H9 (cell line): Measurements from ENCODE around the gene EPHA4. TPM values are rescaled to one million over a fixed set of nuclear protein-coding genes. Genes with fewer than 3 reads are reported as not detected.

Source experiments
- DNase-seq: peaks from one replicate; pipeline ENCODE4 v3.0.0-alpha.2; 2017
- H2AFZ ChIP-seq: one replicate; pipeline ENCODE4 v1.6.1; 2013; ENCODE audit warnings: mild to moderate bottlenecking, low read length, control low read depth, moderate library complexity
- H2AK5ac ChIP-seq: 2 replicates; pipeline ENCODE4 v1.6.1; 2013; ENCODE audit warnings: low read length, control low read depth, mixed read lengths; ENCODE audit not compliant: insufficient read length
- H2BK120ac ChIP-seq: one replicate; pipeline ENCODE4 v1.6.1; 2013; ENCODE audit warnings: low read depth, mild to moderate bottlenecking, low read length, control low read depth, inconsistent platforms; ENCODE audit not compliant: poor library complexity, severe bottlenecking
- H2BK12ac ChIP-seq: 2 replicates; pipeline ENCODE4 v1.6.1; 2013; ENCODE audit warnings: low read length, control low read depth, mixed read lengths, low read depth; ENCODE audit not compliant: insufficient read length
- H2BK15ac ChIP-seq: 2 replicates; pipeline ENCODE4 v1.6.1; 2013; ENCODE audit warnings: low read depth, low read length, control low read depth
- H2BK20ac ChIP-seq: one replicate; pipeline ENCODE4 v1.6.1; 2013; ENCODE audit warnings: low read depth, mild to moderate bottlenecking, low read length, control low read depth, inconsistent platforms; ENCODE audit not compliant: poor library complexity, severe bottlenecking
- H2BK5ac ChIP-seq: 2 replicates; pipeline ENCODE4 v1.6.1; 2013; ENCODE audit warnings: low read length, control low read depth, mixed read lengths; ENCODE audit not compliant: insufficient read length
- H3K14ac ChIP-seq: 2 replicates; pipeline ENCODE4 v1.6.1; 2013; ENCODE audit warnings: low read length, control low read depth; ENCODE audit not compliant: insufficient read depth
- H3K18ac ChIP-seq: 2 replicates; pipeline ENCODE4 v1.6.1; 2013; ENCODE audit warnings: low read depth, mild to moderate bottlenecking, mixed read lengths, low read length, control low read depth; ENCODE audit not compliant: insufficient read length
- H3K23ac ChIP-seq: 2 replicates; pipeline ENCODE4 v1.6.1; 2013; ENCODE audit warnings: low read length, control low read depth, mixed read lengths, low read depth; ENCODE audit not compliant: insufficient read length
- H3K23me2 ChIP-seq: 2 replicates; pipeline ENCODE4 v1.6.1; 2013; ENCODE audit warnings: low read depth, mild to moderate bottlenecking, mixed read lengths, low read length, control low read depth; ENCODE audit not compliant: insufficient read length, poor library complexity, severe bottlenecking
- H3K27ac ChIP-seq: 2 replicates; pipeline ENCODE4 v1.5.1; 2013; ENCODE audit warnings: low read length, control low read depth, mixed read lengths, low read depth; ENCODE audit not compliant: insufficient read length
- H3K27me3 ChIP-seq: 2 replicates; pipeline ENCODE4 v1.6.1; 2013; ENCODE audit warnings: low read length, control low read depth, inconsistent platforms; ENCODE audit not compliant: insufficient read depth
- H3K4ac ChIP-seq: 2 replicates; pipeline ENCODE4 v1.6.1; 2013; ENCODE audit warnings: low read depth, mild to moderate bottlenecking, control low read depth, inconsistent platforms, low read length, moderate library complexity
- H3K4me1 ChIP-seq: 2 replicates; pipeline ENCODE4 v1.6.1; 2013; ENCODE audit warnings: low read length, control low read depth, inconsistent platforms; ENCODE audit not compliant: insufficient read depth
- H3K4me2 ChIP-seq: 2 replicates; pipeline ENCODE4 v1.6.1; 2013; ENCODE audit warnings: low read length, control low read depth, mixed read lengths; ENCODE audit not compliant: insufficient read length, insufficient read depth
- H3K56ac ChIP-seq: 2 replicates; pipeline ENCODE4 v1.6.1; 2013; ENCODE audit warnings: low read depth, mild to moderate bottlenecking, mixed read lengths, low read length, control low read depth; ENCODE audit not compliant: insufficient read length
- H3K79me1 ChIP-seq: 2 replicates; pipeline ENCODE4 v1.6.1; 2013; ENCODE audit warnings: low read depth, mild to moderate bottlenecking, moderate library complexity, low read length, control low read depth, inconsistent platforms; ENCODE audit not compliant: insufficient read depth, poor library complexity, severe bottlenecking
- H3K79me2 ChIP-seq: 2 replicates; pipeline ENCODE4 v1.6.1; 2013; ENCODE audit warnings: low read length, control low read depth, inconsistent platforms; ENCODE audit not compliant: insufficient read depth
- H3K9ac ChIP-seq: 2 replicates; pipeline ENCODE4 v1.6.1; 2013; ENCODE audit warnings: low read length, control low read depth, mixed read lengths; ENCODE audit not compliant: insufficient read length; ENCODE audit errors: extremely low read depth
- H3K9me3 ChIP-seq: one replicate; pipeline ENCODE4 v1.6.1; 2013; ENCODE audit warnings: low read depth, low read length, inconsistent platforms; ENCODE audit not compliant: control insufficient read depth
- H3T11ph ChIP-seq: one replicate; pipeline ENCODE4 v1.6.1; 2013; ENCODE audit warnings: mild to moderate bottlenecking, low read length, control low read depth, inconsistent platforms
- H4K20me1 ChIP-seq: one replicate; pipeline ENCODE4 v1.6.1; 2013; ENCODE audit not compliant: control insufficient read depth, insufficient read length, insufficient read depth
- H4K5ac ChIP-seq: 2 replicates; pipeline ENCODE4 v1.6.1; 2013; ENCODE audit warnings: low read depth, mild to moderate bottlenecking, mixed read lengths, low read length, control low read depth; ENCODE audit not compliant: insufficient read length
- H4K8ac ChIP-seq: replicated peaks from 2 replicates; pipeline ENCODE4 v1.6.1; 2013; ENCODE audit warnings: low read length, control low read depth, mixed read lengths, low read depth; ENCODE audit not compliant: insufficient read length
- H4K91ac ChIP-seq: 2 replicates; pipeline ENCODE4 v1.6.1; 2013; ENCODE audit warnings: low read depth, mild to moderate bottlenecking, moderate library complexity, mixed read lengths, low read length, control low read depth; ENCODE audit not compliant: insufficient read length
- H3K27ac Mint-ChIP-seq, 3 experiments: 2 replicates in 2 of 3; 3 replicates in 1 of 3; pipeline ENCODE4 v1.8.0; 2020 to 2021; ENCODE audit warnings: mixed read lengths in 3 of 3, mild to moderate bottlenecking in 1 of 3, moderate library complexity in 1 of 3
- H3K27me3 Mint-ChIP-seq: 2 replicates; pipeline ENCODE4 v1.8.0; 2021; ENCODE audit warnings: low read depth, mild to moderate bottlenecking, moderate library complexity, mixed read lengths
- H3K36me3 Mint-ChIP-seq, 3 experiments: 2 replicates in 2 of 3; 3 replicates in 1 of 3; pipeline ENCODE4 v1.8.0; 2020 to 2021; ENCODE audit warnings: low read depth in 3 of 3, mixed read lengths in 3 of 3; ENCODE audit not compliant: insufficient read depth in 1 of 3
- H3K4me1 Mint-ChIP-seq, 2 experiments: 2 replicates each; pipeline ENCODE4 v1.8.0; 2020; ENCODE audit warnings: mixed read lengths in 2 of 2
- H3K4me3 Mint-ChIP-seq, 2 experiments: 2 replicates in 1 of 2; 3 replicates in 1 of 2; pipeline ENCODE4 v1.8.0; 2020 to 2021; ENCODE audit warnings: mild to moderate bottlenecking in 2 of 2, mixed read lengths in 2 of 2, moderate library complexity in 1 of 2
- H3K9me3 Mint-ChIP-seq, 2 experiments: 2 replicates in 1 of 2; 3 replicates in 1 of 2; pipeline ENCODE4 v1.8.0; 2020; ENCODE audit warnings: mild to moderate bottlenecking in 2 of 2, mixed read lengths in 2 of 2, moderate library complexity in 1 of 2
- WGBS: extraction: QIAGEN DNeasy Blood & Tissue Kit; methylation state at CpG from one replicate; pipeline ENCODE4 v1.1.7; 2013; ENCODE audit warnings: missing lambda C conversion rate, low lambda C conversion rate, mixed read lengths; ENCODE audit not compliant: insufficient read length; ENCODE audit errors: extremely low coverage; 5-methylcytosine and 5-hydroxymethylcytosine counted together
- total RNA-seq: library from RNA; stranded (reverse); gene quantifications from 2 replicates; pipeline ENCODE4 v1.2.1, GENCODE V29; 2021
- TF ChIP-seq, protein P1 (sequence below): fragments of 200-600 bp; sonication (generic); conservative IDR thresholded peaks from 3 replicates; pipeline ENCODE4 v1.8.0; 2021; ENCODE audit warnings: antibody characterized with exemption, mild to moderate bottlenecking

The EPHA4 gene
- total RNA-seq, 1 experiment from 2014 or later, result 25.1 TPM

GRCh38 chr2:221612161-221612560 is 40.1 kb upstream of the EPHA4 start:
- H3K56ac ChIP-seq, result no peak overlapping the region
- WGBS, result no CpG with 5 or more reads among the region's 4 CpGs
- H4K20me1 ChIP-seq, result no peaks in the 10 kb centered on the region
- no peak overlapping the region for H3K23ac ChIP-seq
- no peak overlapping the region for H2BK15ac ChIP-seq
- H2BK5ac ChIP-seq, result no peak overlapping the region
- no peak overlapping the region for H2AK5ac ChIP-seq
- H3K4ac ChIP-seq, result no peak overlapping the region
- no peak overlapping the region for H2BK20ac ChIP-seq
- H2BK12ac ChIP-seq, result no peak overlapping the region
- no peak overlapping the region for H3K4me3 Mint-ChIP-seq
- H3K23me2 ChIP-seq, result no peaks in the 10 kb centered on the region
- no peak overlapping the region for H3K18ac ChIP-seq
- no peak overlapping the region for H3K27ac ChIP-seq
- H4K5ac ChIP-seq, result no peak overlapping the region
- no peak overlapping the region for H3K27ac Mint-ChIP-seq
- no peak overlapping the region for H3T11ph ChIP-seq
- no peak overlapping the region for H4K91ac ChIP-seq
- no peak overlapping the region for H3K4me2 ChIP-seq
- H3K14ac ChIP-seq, result no peak overlapping the region
- no peaks in the 10 kb centered on the region for H3K79me2 ChIP-seq
- peaks cover 15 to 17% of the 10 kb centered on the region in 2 experiments for H3K4me1 Mint-ChIP-seq
- no peak overlapping the region for H4K8ac ChIP-seq
- no peaks in the 10 kb centered on the region for H3K36me3 Mint-ChIP-seq
- no peak overlapping the region for H3K9ac ChIP-seq
- H3K27me3 ChIP-seq, result no peaks in the 10 kb centered on the region
- H3K9me3 Mint-ChIP-seq, result no peaks in the 10 kb centered on the region; a peak in 1 of 5 replicates
- no peak overlapping the region for H2BK120ac ChIP-seq
- TF ChIP-seq, protein P1, sequence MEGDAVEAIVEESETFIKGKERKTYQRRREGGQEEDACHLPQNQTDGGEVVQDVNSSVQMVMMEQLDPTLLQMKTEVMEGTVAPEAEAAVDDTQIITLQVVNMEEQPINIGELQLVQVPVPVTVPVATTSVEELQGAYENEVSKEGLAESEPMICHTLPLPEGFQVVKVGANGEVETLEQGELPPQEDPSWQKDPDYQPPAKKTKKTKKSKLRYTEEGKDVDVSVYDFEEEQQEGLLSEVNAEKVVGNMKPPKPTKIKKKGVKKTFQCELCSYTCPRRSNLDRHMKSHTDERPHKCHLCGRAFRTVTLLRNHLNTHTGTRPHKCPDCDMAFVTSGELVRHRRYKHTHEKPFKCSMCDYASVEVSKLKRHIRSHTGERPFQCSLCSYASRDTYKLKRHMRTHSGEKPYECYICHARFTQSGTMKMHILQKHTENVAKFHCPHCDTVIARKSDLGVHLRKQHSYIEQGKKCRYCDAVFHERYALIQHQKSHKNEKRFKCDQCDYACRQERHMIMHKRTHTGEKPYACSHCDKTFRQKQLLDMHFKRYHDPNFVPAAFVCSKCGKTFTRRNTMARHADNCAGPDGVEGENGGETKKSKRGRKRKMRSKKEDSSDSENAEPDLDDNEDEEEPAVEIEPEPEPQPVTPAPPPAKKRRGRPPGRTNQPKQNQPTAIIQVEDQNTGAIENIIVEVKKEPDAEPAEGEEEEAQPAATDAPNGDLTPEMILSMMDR, result no peak
- H3K27me3 Mint-ChIP-seq, result no peaks in the 10 kb centered on the region
- H3K79me1 ChIP-seq, result no peaks in the 10 kb centered on the region
- no peak overlapping the region for H2AFZ ChIP-seq
- no peaks in the 10 kb centered on the region for H3K4me1 ChIP-seq
- DNase-seq, result no peak
- H3K9me3 ChIP-seq, result no peaks in the 10 kb centered on the region
